ENCODE results near the gene HS3ST1. TPM values are rescaled to one million over a fixed set of nuclear protein-coding genes. Genes with fewer than 3 reads are reported as not detected.

Gene HS3ST1
- total RNA-seq, 4 donors from 2014 or later, result 0.26 to 2.2 (median 0.40) TPM; not detected in 1

DNA sequence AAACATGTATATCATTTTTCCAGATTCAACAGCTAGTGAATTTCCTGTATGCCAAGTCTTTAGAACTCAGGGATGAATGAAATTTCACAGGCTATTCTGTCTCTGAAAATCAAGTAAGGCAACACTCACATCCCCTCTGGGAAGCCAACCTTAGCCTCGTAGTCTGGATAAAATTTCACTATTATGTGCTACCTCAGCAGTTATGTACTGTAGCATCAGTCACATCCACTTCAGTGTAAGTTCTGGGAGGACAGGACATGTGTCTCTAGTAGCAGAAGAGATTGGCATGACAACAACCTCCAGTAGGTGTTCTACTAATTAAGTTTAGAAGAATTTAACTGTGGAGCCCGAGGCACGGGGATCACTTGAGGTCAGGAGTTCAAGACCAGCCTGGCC is 42.4 kb upstream of the HS3ST1 start:
- Histone ChIP-seq H3K9me3 (no peaks in the 10 kb centered on the region), H3K27me3 (no peaks in the 10 kb centered on the region), H3K27ac (no peak overlapping the region), H3K4me1 (no peaks in the 10 kb centered on the region), H3K4me3 (no peak overlapping the region), H3K36me3 (no peaks in the 10 kb centered on the region)
- 73% methylated on average over 3 of the region's 3 CpGs for WGBS
- TF ChIP-seq CTCF (IDR thresholded peaks at IDR 0.05) (no peak), EP300 (IDR thresholded peaks at IDR 0.05) (no peak), POLR2AphosphoS5 (IDR thresholded peaks at IDR 0.05) (no peak), POLR2A (IDR thresholded peaks at IDR 0.05) (no peak)
- no peak for DNase-seq (ENCODE audit: low spot score in 2 of 2)

- no peak overlapping the region for H3K27ac ChIP-seq
- TF ChIP-seq EP300 (IDR thresholded peaks at IDR 0.05) (no peak), POLR2AphosphoS5 (IDR thresholded peaks at IDR 0.05) (no peak), POLR2A (IDR thresholded peaks at IDR 0.05) (no peak), CTCF (IDR thresholded peaks at IDR 0.05) (no peak)
Measured at GRCh38 chr4:11470438-11471045, 41.8 kb upstream of the HS3ST1 start.

GRCh38 chr4:11469650-11470437 is 41.1 kb upstream of the HS3ST1 start:
- H3K27ac ChIP-seq, result no peak overlapping the region
- no peak for DNase-seq (ENCODE audit: low spot score in 2 of 2)

More at GRCh38 chr4:11470438-11471045, 41.8 kb upstream of the HS3ST1 start:
- Histone ChIP-seq H3K27me3 (no peaks in the 10 kb centered on the region), H3K4me1 (no peaks in the 10 kb centered on the region), H3K4me3 (no peak overlapping the region), H3K36me3 (no peaks in the 10 kb centered on the region), H3K9me3 (no peaks in the 10 kb centered on the region)
- no peak for DNase-seq (ENCODE audit: low spot score in 2 of 2)
- 30% methylated on average over 4 of the region's 4 CpGs for WGBS

DNA sequence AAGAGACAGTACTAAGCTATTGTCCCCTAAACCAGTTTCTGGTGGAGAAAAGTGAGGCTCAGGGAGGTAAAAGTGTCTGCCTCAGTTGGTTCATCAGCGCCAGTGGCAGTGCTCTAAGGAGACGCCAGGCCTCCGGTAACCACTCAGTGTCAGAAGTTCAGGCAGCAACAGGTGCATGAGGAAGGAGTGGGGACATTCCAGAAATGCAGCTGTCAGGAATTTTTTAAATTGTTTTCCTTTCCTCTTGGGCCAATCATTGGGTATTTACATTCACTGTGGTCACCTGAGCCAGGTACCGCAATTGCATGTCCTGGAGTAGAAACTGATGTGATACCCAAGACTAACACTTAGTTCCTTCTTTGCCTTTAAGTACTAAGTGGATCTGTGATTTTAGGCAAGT is 40.2 kb upstream of the HS3ST1 start:
- no peak for DNase-seq (ENCODE audit: low spot score in 2 of 2)
- Histone ChIP-seq H3K4me3 (no peak overlapping the region), H3K4me1 (no peaks in the 10 kb centered on the region), H3K9me3 (no peaks in the 10 kb centered on the region), H3K36me3 (no peaks in the 10 kb centered on the region), H3K27me3 (no peaks in the 10 kb centered on the region), H3K27ac (no peak overlapping the region)
- TF ChIP-seq EP300 (IDR thresholded peaks at IDR 0.05), result no peak
- TF ChIP-seq POLR2A (IDR thresholded peaks at IDR 0.05), result no peak
- no peak for TF ChIP-seq CTCF (IDR thresholded peaks at IDR 0.05)
- TF ChIP-seq POLR2AphosphoS5 (IDR thresholded peaks at IDR 0.05), result no peak
- WGBS, result 95% methylated on average over 4 of the region's 4 CpGs

More at GRCh38 chr4:11469650-11470437, 41.1 kb upstream of the HS3ST1 start:
- WGBS, result 75% methylated on average over 8 of the region's 8 CpGs
- Histone ChIP-seq H3K9me3 (no peaks in the 10 kb centered on the region), H3K4me3 (no peak overlapping the region), H3K4me1 (no peaks in the 10 kb centered on the region), H3K27me3 (no peaks in the 10 kb centered on the region), H3K36me3 (no peaks in the 10 kb centered on the region)
- no peak for TF ChIP-seq EP300 (IDR thresholded peaks at IDR 0.05)
- TF ChIP-seq POLR2AphosphoS5 (IDR thresholded peaks at IDR 0.05), result no peak
- TF ChIP-seq POLR2A (IDR thresholded peaks at IDR 0.05), result no peak
- no peak for TF ChIP-seq CTCF (IDR thresholded peaks at IDR 0.05)

DNA sequence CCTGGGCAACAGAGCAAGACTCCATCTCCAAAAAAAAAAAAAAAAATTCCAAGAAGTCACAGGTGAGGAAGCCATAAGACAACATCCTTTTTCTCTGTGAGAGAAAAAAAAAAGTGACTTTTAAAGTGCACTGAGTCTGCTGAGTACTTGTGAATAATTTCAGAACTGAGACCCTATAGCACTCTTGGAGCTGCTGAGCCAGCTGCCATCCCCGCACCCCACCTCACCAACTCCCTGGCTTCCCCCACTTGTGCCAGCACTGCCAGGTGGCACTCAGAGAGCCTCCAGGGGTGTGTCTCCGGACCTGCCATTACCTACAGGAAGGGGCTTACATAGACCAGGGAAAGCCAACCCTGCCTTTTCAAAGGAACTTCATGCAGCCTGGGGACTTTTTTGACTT is 39.2 kb upstream of the HS3ST1 start:
- no peak overlapping the region for H3K27ac ChIP-seq
- no peak overlapping the region for H3K4me3 ChIP-seq
- no peak for DNase-seq (ENCODE audit: low spot score in 2 of 2)
- WGBS, result 83% methylated on average over 2 of the region's 2 CpGs
- no peaks in the 10 kb centered on the region for H3K9me3 ChIP-seq
- no peaks in the 10 kb centered on the region for H3K27me3 ChIP-seq
- H3K36me3 ChIP-seq, result no peaks in the 10 kb centered on the region
- no peak for TF ChIP-seq EP300 (IDR thresholded peaks at IDR 0.05)
- H3K4me1 ChIP-seq, result no peaks in the 10 kb centered on the region

All from suprapubic skin (tissue), 4 donors.